H1 (cell line): ENCODE data around the gene GPSM3.

Source experiments
- ATF3 ChIP-seq: IDR thresholded peaks from 2 replicates; pipeline ENCODE4 v1.6.1; 2011; ENCODE audit warnings: low read depth, mild to moderate bottlenecking, low read length; ENCODE audit not compliant: insufficient read depth
- CTCF ChIP-seq, 3 experiments: IDR thresholded peaks; 1 replicate in 2 of 3; 2 replicates in 1 of 3; pipeline versions ENCODE4 v1.5.1 to v1.6.1; 2011; ENCODE audit warnings: low read length in 3 of 3, mild to moderate bottlenecking in 3 of 3, inconsistent platforms in 2 of 3, low read depth in 1 of 3, moderate library complexity in 1 of 3; ENCODE audit not compliant: insufficient read depth in 1 of 3; ENCODE audit errors: control extremely low read depth in 1 of 3
- EP300 ChIP-seq, 2 experiments: IDR thresholded peaks; 1 replicate in 1 of 2; 2 replicates in 1 of 2; pipeline ENCODE4 v1.6.1; 2011 to 2012; ENCODE audit warnings: low read depth in 2 of 2, low read length in 2 of 2, mild to moderate bottlenecking in 2 of 2, borderline replicate concordance in 1 of 2, inconsistent platforms in 1 of 2, moderate library complexity in 1 of 2
- MAX ChIP-seq: IDR thresholded peaks from 2 replicates; pipeline ENCODE4 v1.6.1; 2012; ENCODE audit warnings: inconsistent platforms
- NRF1 ChIP-seq: IDR thresholded peaks from 2 replicates; pipeline ENCODE4 v1.6.1; 2011; ENCODE audit warnings: mild to moderate bottlenecking, low read depth, low read length, improper control_type of control experiment
- PHF8 ChIP-seq: fragments of 200-600 bp; sonication (generic); conservative IDR thresholded peaks from 2 replicates; pipeline ENCODE4 v1.7.1; 2012; ENCODE audit warnings: low read depth, mild to moderate bottlenecking, inconsistent platforms, low read length, moderate library complexity
- POLR2A ChIP-seq, 2 experiments: IDR thresholded peaks; 1 replicate in 1 of 2; 2 replicates in 1 of 2; pipeline ENCODE4 v1.6.1; 2011; ENCODE audit warnings: low read depth in 2 of 2, low read length in 2 of 2, mild to moderate bottlenecking in 2 of 2; ENCODE audit errors: control extremely low read depth in 1 of 2
- SUZ12 ChIP-seq: fragments of 200-600 bp; sonication (generic); IDR thresholded peaks from 2 replicates; pipeline ENCODE4 v1.6.1; 2012; ENCODE audit warnings: mild to moderate bottlenecking, inconsistent platforms, low read length, moderate library complexity, mixed read lengths
- TAF1 ChIP-seq: IDR thresholded peaks from 2 replicates; pipeline ENCODE4 v1.6.1; 2011; ENCODE audit warnings: mild to moderate bottlenecking, low read depth, low read length
- YY1 ChIP-seq: IDR thresholded peaks from 2 replicates; pipeline ENCODE4 v1.6.1; 2011; ENCODE audit warnings: low read depth, mild to moderate bottlenecking, low read length

DNA sequence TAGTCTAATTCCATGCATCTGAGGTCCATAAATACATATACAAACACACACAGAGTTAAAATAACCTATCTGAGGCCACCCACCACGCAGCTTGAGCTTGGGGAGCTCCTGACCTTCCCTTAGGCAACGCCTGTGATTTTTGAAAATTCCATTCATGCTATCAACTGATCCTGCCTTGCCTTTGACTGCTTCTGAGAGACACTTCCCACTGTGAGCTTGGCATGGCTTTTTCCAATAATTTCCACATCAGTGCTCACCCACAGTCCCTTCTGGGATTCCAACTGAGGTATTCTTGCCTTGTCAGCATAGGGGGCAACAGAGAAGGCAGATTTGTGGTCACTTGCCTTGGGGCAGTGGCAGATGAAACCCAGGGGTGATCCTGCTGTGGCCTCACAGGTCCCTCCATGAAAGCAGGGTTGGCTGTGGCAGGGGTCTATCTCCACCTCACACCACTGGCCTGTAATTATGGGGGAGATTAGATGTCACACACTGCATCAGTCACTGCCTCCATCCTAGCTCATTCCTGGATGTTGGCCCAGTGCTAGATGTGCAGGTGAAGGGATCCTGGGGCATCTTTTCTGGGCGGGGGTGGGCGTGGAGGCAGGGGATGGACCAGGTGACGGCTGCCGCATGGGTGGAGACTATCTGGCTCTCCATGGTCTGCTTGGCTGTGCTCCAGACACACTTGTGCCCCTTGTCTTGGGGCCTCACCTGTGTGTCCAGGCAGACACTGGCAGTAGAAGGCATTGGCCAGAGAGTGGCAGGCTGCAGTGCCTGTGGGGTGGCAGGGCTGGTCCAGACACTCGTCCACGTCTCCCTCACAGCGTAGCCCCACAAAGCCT lies 11.2 kb upstream of the GPSM3 start:
- TF ChIP-seq PHF8 (no peak), TAF1 (no peak), CTCF (IDR thresholded peaks at IDR 0.05; ENCODE audit: control extremely low read depth in 1 of 3, insufficient read depth in 1 of 3, low read depth in 1 of 3, low read length in 3 of 3) (no peak), EP300 (IDR thresholded peaks at IDR 0.05; ENCODE audit: borderline replicate concordance in 1 of 2, low read depth in 2 of 2, low read length in 2 of 2) (no peak), POLR2A (IDR thresholded peaks at IDR 0.05; ENCODE audit: control extremely low read depth in 1 of 2, low read depth in 2 of 2, low read length in 2 of 2) (no peak), ATF3 (no peak), NRF1 (no peak), YY1 (no peak), MAX (no peak), SUZ12 (no peak)
